Measurements from ENCODE around the gene LRRC43.

LRRC43 gene

DNA sequence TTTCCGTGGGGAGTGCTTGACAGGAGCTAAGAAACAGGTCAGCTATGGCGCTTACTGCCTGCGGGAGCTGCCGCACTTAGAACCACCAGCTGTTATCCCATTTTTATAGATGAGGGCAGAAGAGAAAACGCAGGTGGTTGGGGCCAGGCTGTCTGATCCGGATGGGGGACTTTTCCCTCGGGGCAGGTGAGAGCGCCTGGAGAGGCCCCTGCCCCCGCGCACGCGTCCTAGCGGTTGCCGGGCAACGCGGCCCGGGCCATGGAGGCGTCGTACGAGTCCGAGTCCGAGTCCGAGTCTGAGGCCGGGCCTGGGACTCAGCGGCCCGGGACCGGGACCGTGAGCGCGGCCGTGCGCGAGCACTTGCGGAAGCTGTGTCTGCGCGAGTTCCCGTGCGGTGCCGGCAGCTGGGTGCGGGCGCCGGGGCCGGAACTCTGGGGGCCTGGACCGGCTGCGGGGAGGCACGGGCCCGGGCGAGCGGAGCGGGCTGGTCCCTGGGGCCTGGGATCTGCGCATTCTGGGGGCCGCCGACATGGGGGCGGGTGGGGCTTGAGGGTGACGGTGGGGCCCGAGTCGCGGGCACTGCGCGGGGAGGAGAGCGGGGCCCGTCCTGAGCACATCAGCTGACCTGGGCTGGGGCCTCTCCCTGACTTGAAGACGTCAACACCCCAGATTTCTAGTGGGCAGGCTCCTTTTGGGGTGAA lies at the start of gene LRRC43:
TSS of gene LRRC43 (plus strand) at position 237 of the 701 bp plus-strand sequence. CDS start at position 259, 22 bp downstream.
- no peak for FAIRE-seq
- DNase-seq (ENCODE audit: insufficient read length, low spot score) = no peak

- FAIRE-seq (no peak), DNase-seq (ENCODE audit: insufficient read length, low spot score) (no peak)
Observed at GRCh38 chr12:122133192-122133950, 49.6 kb upstream of the LRRC43 start.

GRCh38 chr12:122135437-122136031 lies 47.4 kb upstream of the LRRC43 start:
- FAIRE-seq (no peak), DNase-seq (ENCODE audit: insufficient read length, low spot score) (no peak)

GRCh38 chr12:122137229-122137628 lies 45.7 kb upstream of the LRRC43 start:
- FAIRE-seq (no peak), DNase-seq (ENCODE audit: insufficient read length, low spot score) (no peak)

DNA sequence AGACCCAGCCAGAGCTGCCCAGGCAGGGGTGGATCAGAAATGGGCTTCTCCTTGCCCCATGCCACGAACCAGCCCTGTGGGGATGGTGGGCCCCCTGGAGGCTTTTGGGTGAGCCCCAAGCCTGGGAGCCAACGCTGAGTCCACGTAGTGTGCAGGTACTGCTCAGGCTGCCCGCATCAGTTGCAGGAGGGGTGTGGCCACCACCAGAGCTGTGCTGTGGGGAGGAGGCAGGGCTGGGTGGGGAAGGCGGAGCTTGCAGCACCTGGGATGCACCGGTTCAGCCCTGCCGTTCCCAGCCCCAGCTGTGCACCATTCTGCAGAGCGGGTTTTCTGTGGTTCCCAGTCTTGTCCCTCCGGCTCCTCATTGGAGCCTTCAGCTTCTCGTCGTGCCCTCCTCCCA lies 45.2 kb upstream of the LRRC43 start:
- FAIRE-seq (no peak), DNase-seq (ENCODE audit: insufficient read length, low spot score) (no peak)

DNA sequence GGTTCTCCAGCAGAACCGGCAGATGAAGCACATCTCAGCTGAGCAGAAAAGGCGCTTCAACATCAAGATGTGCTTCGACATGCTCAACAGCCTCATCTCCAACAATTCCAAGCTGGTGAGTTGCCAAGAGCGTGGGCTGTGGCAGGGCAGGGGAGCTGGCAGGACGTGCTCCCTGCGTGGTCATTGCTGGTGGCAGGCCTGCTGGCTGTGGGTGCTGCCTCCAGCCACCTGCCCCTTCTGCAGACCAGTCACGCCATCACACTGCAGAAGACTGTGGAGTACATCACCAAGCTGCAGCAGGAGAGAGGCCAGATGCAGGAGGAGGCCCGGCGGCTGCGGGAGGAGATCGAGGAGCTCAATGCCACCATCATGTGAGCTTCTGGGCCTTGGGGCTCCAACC lies 44.7 kb upstream of the LRRC43 start:
- DNase-seq (ENCODE audit: insufficient read length, low spot score) = no peak
- FAIRE-seq = no peak

GRCh38 chr12:122138616-122139015 lies 44.3 kb upstream of the LRRC43 start:
- DNase-seq (ENCODE audit: insufficient read length, low spot score) (no peak), FAIRE-seq (no peak)

GRCh38 chr12:122139266-122139665 lies 43.7 kb upstream of the LRRC43 start:
- DNase-seq (ENCODE audit: insufficient read length, low spot score) = no peak
- FAIRE-seq = no peak

GRCh38 chr12:122139941-122140340 lies 43.0 kb upstream of the LRRC43 start:
- DNase-seq (ENCODE audit: insufficient read length, low spot score) (no peak), FAIRE-seq (no peak)

- FAIRE-seq (no peak), DNase-seq (ENCODE audit: insufficient read length, low spot score) (no peak)
Observed at GRCh38 chr12:122140467-122141257, 42.3 kb upstream of the LRRC43 start.

GRCh38 chr12:122141911-122142725 lies 40.8 kb upstream of the LRRC43 start:
- no peak for DNase-seq (ENCODE audit: insufficient read length, low spot score)
- no peak for FAIRE-seq

DNA sequence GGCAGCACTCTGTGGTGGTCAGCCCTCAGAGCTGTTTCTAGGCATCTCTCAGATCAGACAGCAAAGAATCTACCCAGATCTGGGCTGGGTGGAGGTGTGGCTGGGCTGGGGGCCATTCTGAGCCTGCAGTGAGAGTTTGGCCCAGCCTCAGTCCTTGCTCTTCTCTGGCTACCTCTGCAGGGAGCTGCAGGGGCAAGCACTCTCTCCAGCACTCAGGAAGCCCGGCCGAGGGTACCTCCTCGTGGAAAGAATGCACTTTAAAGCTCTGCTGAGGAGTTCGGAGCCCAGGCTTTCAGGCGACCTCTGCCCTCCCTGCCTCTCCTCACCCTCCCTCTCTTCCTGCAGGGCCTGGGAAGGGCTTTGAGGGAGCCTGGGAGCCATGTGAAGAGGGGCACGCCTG lies 40.1 kb upstream of the LRRC43 start:
- DNase-seq (ENCODE audit: insufficient read length, low spot score) = no peak

GRCh38 chr12:122144885-122145284 lies 38.0 kb upstream of the LRRC43 start:
- no peak for DNase-seq (ENCODE audit: insufficient read length, low spot score)
- no peak for FAIRE-seq

More for the DNA sequence above, 40.1 kb upstream of the LRRC43 start:
- FAIRE-seq = no peak

- no peak for DNase-seq (ENCODE audit: insufficient read length, low spot score)
- FAIRE-seq = no peak
Observed at GRCh38 chr12:122145505-122146330, 37.2 kb upstream of the LRRC43 start.

DNA sequence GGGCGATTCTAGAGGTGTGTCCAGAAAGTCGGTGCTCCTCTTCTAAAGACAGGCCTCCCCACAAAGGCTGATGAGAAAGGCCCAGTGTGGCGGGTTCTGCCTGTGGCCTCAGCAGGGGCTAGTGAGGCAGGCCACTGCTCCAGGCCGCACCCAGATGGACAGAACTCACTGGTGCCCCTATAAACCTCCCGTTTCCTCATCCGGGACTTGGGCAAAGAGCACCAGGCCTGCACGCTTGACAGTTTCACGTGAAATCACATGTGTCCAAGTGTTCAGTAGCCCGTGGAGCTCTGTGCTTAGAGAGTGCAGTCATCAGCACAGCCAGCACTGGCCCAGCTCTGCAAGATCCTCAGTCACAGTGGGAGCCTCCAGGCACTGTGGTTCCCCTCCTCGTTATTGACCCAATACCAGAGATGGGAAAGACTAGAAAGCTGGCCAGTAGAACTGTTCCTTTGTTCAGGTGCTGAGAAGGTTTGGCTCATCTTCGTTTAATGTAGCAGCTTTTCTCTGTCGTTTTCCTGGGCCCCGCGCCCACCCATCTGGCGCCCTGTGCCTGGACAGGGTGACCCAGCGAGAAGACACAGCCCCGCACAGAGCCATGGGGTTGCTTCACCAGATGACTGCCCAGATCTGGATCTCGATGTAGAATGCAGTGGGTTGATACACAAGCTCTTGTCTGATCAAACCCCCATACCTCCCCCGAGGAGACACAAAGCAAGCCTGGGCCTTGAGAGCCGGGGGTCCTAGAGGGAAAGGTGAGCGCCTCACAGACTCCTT lies 35.2 kb upstream of the LRRC43 start:
- FAIRE-seq (no peak), DNase-seq (ENCODE audit: insufficient read length, low spot score) (no peak)

- DNase-seq (ENCODE audit: insufficient read length, low spot score) = no peak
- no peak for FAIRE-seq
Observed at GRCh38 chr12:122148657-122149056, 34.3 kb upstream of the LRRC43 start.

DNA sequence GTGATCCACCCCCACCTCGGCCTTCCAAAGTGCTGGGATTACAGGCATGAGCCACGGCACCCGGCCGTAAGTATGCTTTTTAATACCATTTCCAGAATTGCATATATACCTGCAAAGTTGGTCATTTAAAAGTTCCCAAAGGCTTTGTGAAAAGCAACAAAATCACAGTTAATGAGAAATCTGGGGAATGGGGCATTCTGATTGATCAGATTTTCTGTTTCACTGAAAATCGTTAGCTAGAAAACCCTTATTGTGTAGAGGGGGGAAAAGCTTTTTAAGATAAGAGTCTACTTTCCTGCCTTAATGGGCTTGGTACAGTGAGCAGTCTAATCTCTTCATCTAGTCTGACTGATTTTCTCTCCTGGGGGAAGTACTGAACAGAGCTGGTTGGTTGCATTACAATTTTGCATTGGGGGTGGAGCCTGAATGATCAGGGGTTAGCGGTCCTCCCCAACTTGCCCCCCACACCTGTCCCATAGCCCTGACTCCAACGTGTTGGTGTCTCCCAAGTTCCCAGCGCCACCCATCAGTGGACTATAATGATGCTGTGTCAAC lies 32.7 kb upstream of the LRRC43 start:
- no peak for FAIRE-seq
- no peak for DNase-seq (ENCODE audit: insufficient read length, low spot score)

- FAIRE-seq (no peak), DNase-seq (ENCODE audit: insufficient read length, low spot score) (no peak)
Observed at GRCh38 chr12:122152754-122153153, 30.2 kb upstream of the LRRC43 start.

Measured in GM19239 (cell line).